GM13976 (cell line): ENCODE data around the gene FMNL2.

ENCODE experiments used
- DNase-seq: peaks from one replicate; pipeline ENCODE4 v3.0.0; 2012; ENCODE audit warnings: low spot score
- CTCF ChIP-seq: IDR thresholded peaks from 2 replicates; pipeline ENCODE4 v1.5.1; 2012; ENCODE audit warnings: borderline replicate concordance, mild to moderate bottlenecking; ENCODE audit not compliant: insufficient read depth; ENCODE audit errors: extremely low read depth, missing control alignments, control extremely low read depth
- in situ Hi-C: fragments of 300-500 bp; cut with MboI; formaldehyde crosslinking; loops from one replicate; pipeline ENCODE4 v1.12.0; 2022; ENCODE audit warnings: low sequenced_read_pairs, mixed read lengths, inconsistent platforms; ENCODE audit not compliant: unreplicated experiment

Gene FMNL2

DNA sequence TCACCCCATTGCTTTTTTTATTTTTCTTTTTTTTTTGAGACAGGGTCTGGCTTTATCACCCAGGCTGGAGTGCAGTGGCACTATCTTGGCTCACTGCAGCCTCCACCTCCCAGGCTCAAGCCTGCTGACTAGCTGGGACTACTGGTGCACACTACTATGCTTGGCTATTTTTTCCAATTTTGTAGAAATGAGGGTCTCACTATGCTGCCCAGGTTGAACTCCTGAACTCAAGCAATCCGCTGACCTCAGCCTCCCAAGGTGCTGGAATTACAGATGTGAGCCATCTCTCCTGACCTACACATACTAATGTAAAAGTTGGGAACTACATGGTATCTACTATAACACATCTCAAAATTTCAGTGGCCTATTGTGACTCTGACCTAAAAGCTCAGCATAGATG, 101.2 kb downstream of the FMNL2 start:
- DNase-seq: no peak
- no peak for TF ChIP-seq CTCF
- in situ Hi-C loops: loop anchor here (25.0 kb wide), 1 partner anchor 399 kb away; no protein-coding TSS in a partner anchor

GRCh38 chr2:152437276-152438108, 102.5 kb downstream of the FMNL2 start:
- DNase-seq: no peak
- in situ Hi-C loops: loop anchor here (25.0 kb wide), 1 partner anchor 400 kb away; no protein-coding TSS in a partner anchor
- TF ChIP-seq CTCF: no peak

DNA sequence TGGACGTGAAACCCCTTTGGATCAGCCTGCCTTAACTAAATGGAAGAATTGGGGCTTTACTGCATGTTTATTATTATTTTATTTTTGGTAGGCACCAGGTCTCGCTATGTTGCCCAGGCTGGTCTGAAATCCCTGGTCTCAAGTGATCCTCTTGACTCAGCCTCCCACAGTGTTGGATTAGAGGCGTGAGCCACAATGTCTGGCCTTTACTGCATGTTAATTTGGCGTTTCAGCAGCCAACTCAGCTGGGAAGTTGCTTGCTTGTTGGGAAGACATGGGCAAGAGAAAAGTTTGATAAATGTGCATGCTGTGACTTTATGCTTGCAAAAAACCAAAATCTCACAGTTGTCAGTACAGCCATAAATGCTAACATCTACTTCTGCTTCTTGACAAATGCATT, 105.1 kb downstream of the FMNL2 start:
- no peak for TF ChIP-seq CTCF
- in situ Hi-C loops: loop anchor here (25.0 kb wide), 1 partner anchor 403 kb away; no protein-coding TSS in a partner anchor
- no peak for DNase-seq

GRCh38 chr2:152440460-152440859, 105.5 kb downstream of the FMNL2 start:
- TF ChIP-seq CTCF: no peak
- no peak for DNase-seq
- in situ Hi-C loops: loop anchor here (25.0 kb wide), 1 partner anchor 403 kb away; no protein-coding TSS in a partner anchor

GRCh38 chr2:152441961-152442360, 107.0 kb downstream of the FMNL2 start:
- in situ Hi-C loops: loop anchor here (25.0 kb wide), 1 partner anchor 405 kb away; no protein-coding TSS in a partner anchor
- DNase-seq: no peak
- peak; percentile 19 for TF ChIP-seq CTCF

DNA sequence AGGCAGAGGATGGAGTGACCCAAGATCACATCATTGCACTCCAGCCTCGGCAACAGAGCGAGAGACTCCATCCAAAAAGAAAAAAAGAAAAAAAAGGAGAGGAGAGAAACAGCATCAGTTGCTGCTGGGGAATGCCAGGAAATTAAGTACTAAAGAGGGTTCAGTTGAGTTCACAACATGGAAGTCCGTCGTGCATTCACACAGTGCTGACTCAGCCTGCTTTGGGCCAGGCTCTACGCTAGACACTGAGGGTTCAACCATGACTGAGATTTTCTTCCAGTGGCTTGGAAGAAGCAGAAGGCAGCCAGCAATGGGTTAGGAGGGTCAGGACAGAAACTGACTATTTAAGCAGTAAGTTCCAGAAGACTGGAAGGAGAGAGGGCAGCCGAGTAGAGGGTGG, 108.8 kb downstream of the FMNL2 start:
- in situ Hi-C loops: loop anchor here (25.0 kb wide), 1 partner anchor 406 kb away; no protein-coding TSS in a partner anchor
- TF ChIP-seq CTCF: no peak
- DNase-seq: no peak
